T-cell (primary cell): ENCODE measurements around the gene PRR13. TPM values are rescaled to one million over a fixed set of nuclear protein-coding genes. Genes with fewer than 3 reads are reported as not detected.

ENCODE experiments used
- ATAC-seq, 4 experiments: fragments of 200-7000 bp in 3 of 4; fragments of 150-1000 bp in 1 of 4; cut with Tn5 transposase; replicated peaks in 1 of 4; 1 replicate in 3 of 4; 2 replicates in 1 of 4; pipeline ENCODE4 v1.10.0; 2021; ENCODE audit warnings: moderate library complexity in 3 of 4, mild to moderate bottlenecking in 2 of 4, moderate number of reproducible peaks in 1 of 4
- CTCF ChIA-PET, 2 donors: fragments of 300-600 bp; sonication (Branson Sonifier 250); formaldehyde crosslinking; loops; one replicate each; lab custom pipeline; 2022; ENCODE audit warnings: antibody characterized with exemption in 2 of 2; lab: Charles Lee
- POLR2A ChIA-PET, 2 donors: fragments of 300-600 bp; sonication (Branson Sonifier 250); formaldehyde crosslinking; loops; one replicate each; lab custom pipeline; 2022; ENCODE audit warnings: antibody characterized with exemption in 2 of 2; lab: Charles Lee
- DNase-seq, 35 experiments: peaks; one replicate each; pipeline versions ENCODE4 v3.0.0 to v3.0.0-alpha.2; 2013 to 2023
- H3K27ac ChIP-seq: one replicate; pipeline ENCODE4 v1.5.1; 2013; ENCODE audit warnings: low read length
- H3K27me3 ChIP-seq, 2 experiments: replicated peaks in 1 of 2; 1 replicate in 1 of 2; 2 replicates in 1 of 2; pipeline versions ENCODE4 v1.6.1 to v1.7.0; 2013; ENCODE audit warnings: low read length in 1 of 2, mixed read lengths in 1 of 2; ENCODE audit not compliant: control insufficient read depth in 2 of 2, insufficient read depth in 2 of 2; ENCODE audit errors: extremely low read depth in 1 of 2
- H3K36me3 ChIP-seq, 2 donors: 1 replicate in 1 of 2; 2 replicates in 1 of 2; pipeline versions ENCODE4 v1.6.1 to v1.7.0; 2013; ENCODE audit warnings: low read length in 1 of 2; ENCODE audit not compliant: control insufficient read depth in 2 of 2, insufficient read depth in 1 of 2; ENCODE audit errors: extremely low read depth in 1 of 2
- H3K4me1 ChIP-seq, 2 experiments: 1 replicate in 1 of 2; 2 replicates in 1 of 2; pipeline versions ENCODE4 v1.6.1 to v1.7.0; 2013; ENCODE audit warnings: low read length in 2 of 2, mixed read lengths in 1 of 2; ENCODE audit not compliant: insufficient read depth in 2 of 2, control insufficient read depth in 1 of 2; ENCODE audit errors: extremely low read depth in 1 of 2
- H3K4me3 ChIP-seq, 2 donors: 1 replicate in 1 of 2; 2 replicates in 1 of 2; pipeline versions ENCODE4 v1.5.1 to v1.7.0; 2013; ENCODE audit warnings: mild to moderate bottlenecking in 2 of 2, low read length in 1 of 2, moderate library complexity in 1 of 2; ENCODE audit not compliant: control insufficient read depth in 1 of 2; ENCODE audit errors: extremely low read depth in 1 of 2
- H3K9me3 ChIP-seq: 2 replicates; pipeline ENCODE4 v1.7.0; 2013
- H3K27ac Mint-ChIP-seq, 2 donors: one replicate each; pipeline ENCODE4 v1.8.0; 2020 to 2021; ENCODE audit warnings: mild to moderate bottlenecking in 2 of 2, mixed read lengths in 2 of 2
- H3K27me3 Mint-ChIP-seq, 2 donors: one replicate each; pipeline ENCODE4 v1.8.0; 2021 to 2022; ENCODE audit warnings: mixed read lengths in 2 of 2
- H3K36me3 Mint-ChIP-seq: one replicate; pipeline ENCODE4 v1.8.0; 2021; ENCODE audit warnings: mixed read lengths
- H3K4me1 Mint-ChIP-seq, 3 donors: one replicate each; pipeline ENCODE4 v1.8.0; 2020 to 2022; ENCODE audit warnings: mixed read lengths in 3 of 3, mild to moderate bottlenecking in 1 of 3
- H3K4me3 Mint-ChIP-seq, 3 donors: one replicate each; pipeline ENCODE4 v1.8.0; 2020 to 2022; ENCODE audit warnings: mild to moderate bottlenecking in 3 of 3, mixed read lengths in 3 of 3, moderate library complexity in 3 of 3
- H3K9me3 Mint-ChIP-seq, 3 donors: one replicate each; pipeline ENCODE4 v1.8.0; 2020 to 2022; ENCODE audit warnings: mixed read lengths in 3 of 3
- WGBS: methylation state at CpG from one replicate; pipeline ENCODE4 v1.1.5; 2013; ENCODE audit warnings: missing lambda C conversion rate; ENCODE audit not compliant: insufficient coverage; 5-methylcytosine and 5-hydroxymethylcytosine counted together
- total RNA-seq, 35 experiments: library from RNA in 6 of 35; stranded (reverse) in 6 of 35; fragments of 120-200 nt in 1 of 35; gene quantifications; one replicate each; pipeline versions ENCODE4 v1.2.1 to v1.2.4 and lab custom pipeline; 2013 to 2026

Gene PRR13
- total RNA-seq, 5 donors from 2014 or later (not counting 1 experiment from before 2014, with no cell fraction given) = 175 to 215 (median 187) TPM

GRCh38 chr12:53493610-53494391 lies 52.3 kb downstream of the PRR13 start:
- peak overlapping the region; percentile 66 for H3K27ac ChIP-seq
- H3K9me3 ChIP-seq = no peaks in the 10 kb centered on the region
- Mint-ChIP-seq H3K27ac (peak overlapping the region; percentile 95), H3K27me3 (no peaks in the 10 kb centered on the region), H3K9me3 (no peaks in the 10 kb centered on the region), H3K4me1 (peaks cover 36 to 52% (median 39%) of the 10 kb centered on the region in 3 donors), H3K4me3 (peak overlapping the region; percentile 87 to 95 (median 94)), H3K36me3 (no peaks in the 10 kb centered on the region)
- 5% methylated on average over 4 of the region's 11 CpGs for WGBS
- ChIA-PET CTCF (interaction anchor here (0.5 to 1.2 kb wide), 5 partner anchors 19 to 1251 kb away, joined by 3 to 6 read pairs (median 3); no protein-coding TSS in a partner anchor), POLR2A (interaction anchor here (0.5 to 1.2 kb wide), 3 partner anchors 12 to 487 kb away, joined by 3 to 5 read pairs (median 4); no protein-coding TSS in a partner anchor)
- H3K27me3 ChIP-seq = no peaks in the 10 kb centered on the region
- peak in 1 of 4 experiments; percentile 2 for ATAC-seq
- DNase-seq = no peak
- H3K4me3 ChIP-seq = peak overlapping the region; percentile 58 to 64
- H3K4me1 ChIP-seq = peaks cover 17 to 36% of the 10 kb centered on the region in 2 experiments
- H3K36me3 ChIP-seq = no peaks in the 10 kb centered on the region

Other genes starting within 250 kb of the PRR13 start
- gene ITGB7, start 234.5 kb upstream of the PRR13 start, total RNA-seq = 100 to 1,000 TPM; 247 to 590 (median 469) TPM
- gene RARG, start 209.5 kb upstream of the PRR13 start, total RNA-seq = 10 to 100 TPM; 20.3 to 91.3 (median 74.2) TPM
- 1 to 10 TPM; 1.2 to 2.5 (median 1.6) TPM for gene ESPL1, start 173.4 kb upstream of the PRR13 start, total RNA-seq
- gene PFDN5, start 146.2 kb upstream of the PRR13 start, total RNA-seq = 100 to 1,000 TPM; 591 to 643 (median 612) TPM
- gene MYG1, start 142.0 kb upstream of the PRR13 start, total RNA-seq = 10 to 100 TPM; 34.0 to 68.4 (median 63.9) TPM
- 10 to 100 TPM; 39.3 to 74.6 (median 66.2) TPM for gene AAAS, start 120.1 kb upstream of the PRR13 start, total RNA-seq
- under 1 TPM in 1 of 5 donors, not detected in 4; 0.12 TPM for gene SP7, start 105.4 kb upstream of the PRR13 start, total RNA-seq
- 100 to 1,000 TPM in 2 of 5 donors, 10 to 100 TPM in 3; 72.7 to 109 (median 96.6) TPM for gene SP1, start 61.6 kb upstream of the PRR13 start, total RNA-seq
- gene AMHR2, start 17.9 kb upstream of the PRR13 start, total RNA-seq = under 1 TPM in 1 of 5 donors, not detected in 4; 0.19 TPM
- 1,000 to 10,000 TPM in 2 of 5 donors, 100 to 1,000 TPM in 3; 707 to 1,066 (median 764) TPM for gene PCBP2, start 10.4 kb downstream of the PRR13 start, total RNA-seq
- 10 to 100 TPM; 21.4 to 29.9 (median 25.9) TPM for gene MAP3K12, start 57.7 kb downstream of the PRR13 start, total RNA-seq
- gene TARBP2, start 59.5 kb downstream of the PRR13 start, total RNA-seq = 10 to 100 TPM; 31.4 to 44.7 (median 39.1) TPM
- gene NPFF, start 65.8 kb downstream of the PRR13 start, total RNA-seq = not detected
- gene ATF7, start 184.6 kb downstream of the PRR13 start, total RNA-seq = 10 to 100 TPM; 18.9 to 29.6 (median 27.1) TPM
- gene ATP5MC2, start 234.3 kb downstream of the PRR13 start, total RNA-seq = 100 to 1,000 TPM; 223 to 283 (median 251) TPM